Measurements from ENCODE around the gene RPS8.

RPS8 gene

DNA sequence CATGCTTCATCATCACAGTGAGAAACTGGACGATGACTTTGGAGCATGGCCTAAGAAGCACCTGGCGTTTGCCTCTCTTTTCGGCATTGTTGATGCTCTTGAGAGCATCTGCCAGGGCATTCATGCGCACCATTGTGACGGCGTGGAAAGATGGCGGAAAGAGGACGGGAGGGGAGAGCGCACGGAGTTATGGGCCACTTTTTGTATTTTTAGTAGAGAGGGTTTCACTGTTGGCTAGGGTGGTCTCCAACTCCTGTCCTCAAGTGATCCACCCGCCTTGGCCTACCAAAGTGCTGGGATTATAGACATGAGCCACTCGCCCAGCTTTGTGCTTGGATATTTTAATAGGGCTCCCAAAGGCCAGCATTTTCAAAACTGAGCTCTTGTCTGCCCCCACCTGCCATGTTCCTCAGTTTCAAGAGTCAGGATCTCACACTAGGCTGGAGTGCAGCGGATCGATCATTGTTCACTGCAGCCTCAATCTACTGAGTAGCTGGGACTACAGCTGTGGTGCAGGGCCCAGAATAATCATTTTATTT is 5.3 kb downstream of the RPS8 start:
- in situ Hi-C loops (cut with MboI; ENCODE audit: low sequenced_read_pairs): no loop called here

GRCh38 chr1:44783697-44784093 is 8.4 kb downstream of the RPS8 start:
- in situ Hi-C loops (cut with MboI; ENCODE audit: low sequenced_read_pairs): no loop called here

- in situ Hi-C loops (cut with MboI; ENCODE audit: low sequenced_read_pairs): no loop called here
These were observed 9.0 kb downstream of the RPS8 start for GRCh38 chr1:44784094-44785028.

DNA sequence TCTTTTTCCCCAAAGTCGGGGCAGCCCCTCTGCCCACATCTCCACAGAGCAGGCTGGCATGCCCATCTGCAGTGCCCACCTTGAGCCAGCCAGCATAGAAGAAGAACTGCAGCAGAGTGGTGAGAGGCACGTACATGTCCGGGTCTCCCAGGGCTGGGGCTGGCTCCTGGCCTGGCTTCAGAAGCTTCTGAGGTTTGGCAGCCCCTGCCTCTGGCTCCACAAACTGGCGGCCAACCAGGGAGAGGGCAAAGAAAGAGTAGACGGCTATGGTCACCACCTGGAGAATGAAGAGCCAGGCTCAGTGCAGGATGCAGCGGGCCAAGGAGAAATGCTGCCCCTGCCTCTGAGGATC is 9.7 kb downstream of the RPS8 start:
- in situ Hi-C loops (cut with MboI; ENCODE audit: low sequenced_read_pairs): no loop called here

- in situ Hi-C loops (cut with MboI; ENCODE audit: low sequenced_read_pairs): no loop called here
These were observed 10.3 kb downstream of the RPS8 start for GRCh38 chr1:44785501-44786137.

DNA sequence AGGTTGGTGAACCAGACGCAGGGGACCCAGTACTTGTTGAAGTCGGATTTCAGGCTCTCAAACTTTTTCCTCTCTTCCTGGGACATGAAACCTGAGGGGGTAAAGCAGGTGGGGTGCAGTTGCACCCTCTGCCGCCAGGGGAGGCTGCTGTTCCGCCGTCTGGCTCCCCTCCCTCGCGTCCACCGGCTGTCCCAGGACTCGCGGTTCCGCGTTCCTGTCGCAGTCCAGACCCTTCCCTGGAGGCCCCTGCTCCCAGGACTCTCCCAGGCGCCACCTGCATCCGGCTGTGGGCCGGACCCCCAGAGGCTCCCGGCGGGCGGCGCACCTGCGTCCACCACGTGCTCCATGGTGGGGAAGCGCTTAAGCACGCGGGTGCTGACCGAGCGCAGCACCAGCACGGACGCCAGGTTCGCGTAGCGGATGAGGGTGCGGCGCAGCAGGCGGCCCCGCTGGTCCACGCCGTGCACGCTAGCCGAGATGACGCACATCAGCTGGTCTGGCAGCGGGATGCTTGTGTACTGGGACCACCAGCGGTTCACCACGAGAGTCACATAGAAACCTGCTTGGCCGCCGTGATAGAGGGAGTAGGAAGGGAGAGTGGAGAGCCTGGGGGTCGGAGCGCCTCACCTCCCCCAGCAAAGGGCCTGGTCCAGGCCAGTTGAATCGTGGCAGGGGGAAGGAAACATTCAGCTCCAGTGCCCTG is 10.9 kb downstream of the RPS8 start:
- in situ Hi-C loops (cut with MboI; ENCODE audit: low sequenced_read_pairs): no loop called here

DNA sequence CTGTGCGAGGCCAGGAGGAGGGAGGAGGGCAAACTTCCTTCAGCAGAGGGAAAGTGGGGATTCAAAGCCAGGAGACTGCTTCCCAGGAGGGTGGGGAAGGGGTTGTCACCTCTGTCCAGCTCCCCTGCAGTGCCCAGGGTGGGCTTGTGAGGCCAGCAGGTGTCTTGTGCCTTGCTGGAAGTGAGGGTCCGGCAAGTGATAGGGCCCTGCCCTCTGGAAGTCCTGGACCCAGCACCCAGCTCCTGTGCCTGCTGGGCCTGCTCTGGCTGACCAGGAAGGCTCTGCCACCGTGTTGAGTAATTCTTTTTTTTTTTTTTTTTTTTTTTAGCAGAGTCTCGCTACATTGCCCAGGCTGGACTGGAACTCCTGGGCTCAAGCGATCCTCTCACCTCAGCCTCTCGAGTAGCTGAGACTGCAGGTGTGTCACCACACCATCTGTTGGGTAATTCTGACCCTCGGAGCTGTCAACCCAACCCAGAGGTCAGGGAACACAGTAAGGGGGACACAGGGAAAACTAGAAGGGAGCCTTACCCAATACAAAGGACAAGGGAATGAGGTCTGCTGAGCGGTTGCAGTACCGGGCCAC is 11.6 kb downstream of the RPS8 start:
- in situ Hi-C loops (cut with MboI; ENCODE audit: low sequenced_read_pairs): no loop called here

DNA sequence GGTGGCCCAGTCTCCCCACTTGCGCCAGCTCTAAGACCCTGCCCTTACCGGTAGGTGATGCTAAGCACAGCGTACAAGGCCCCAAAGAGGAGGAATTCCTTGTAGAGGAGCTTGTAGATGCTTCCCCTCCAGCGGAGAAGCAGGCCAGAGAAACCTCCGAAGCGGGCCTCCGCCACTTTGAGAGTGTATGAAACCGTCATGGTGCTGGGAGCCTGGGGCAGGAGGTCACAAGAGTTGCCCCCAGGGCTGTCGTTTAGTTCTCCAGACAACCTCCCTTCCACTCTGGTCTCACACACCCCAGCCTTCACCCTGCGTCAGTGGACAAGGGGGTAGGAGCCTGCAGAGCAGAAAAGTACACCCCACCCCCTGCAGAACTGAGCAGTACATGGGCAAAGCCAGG is 12.2 kb downstream of the RPS8 start:
- in situ Hi-C loops (cut with MboI; ENCODE audit: low sequenced_read_pairs): no loop called here

- in situ Hi-C loops (cut with MboI; ENCODE audit: low sequenced_read_pairs): no loop called here
These were observed 12.9 kb downstream of the RPS8 start, which contains the start of gene BEST4 for GRCh38 chr1:44788120-44788860. Gene BEST4 (minus strand): TSS chr1:44788170. CDS start chr1:44787705, 465 bp downstream.

DNA sequence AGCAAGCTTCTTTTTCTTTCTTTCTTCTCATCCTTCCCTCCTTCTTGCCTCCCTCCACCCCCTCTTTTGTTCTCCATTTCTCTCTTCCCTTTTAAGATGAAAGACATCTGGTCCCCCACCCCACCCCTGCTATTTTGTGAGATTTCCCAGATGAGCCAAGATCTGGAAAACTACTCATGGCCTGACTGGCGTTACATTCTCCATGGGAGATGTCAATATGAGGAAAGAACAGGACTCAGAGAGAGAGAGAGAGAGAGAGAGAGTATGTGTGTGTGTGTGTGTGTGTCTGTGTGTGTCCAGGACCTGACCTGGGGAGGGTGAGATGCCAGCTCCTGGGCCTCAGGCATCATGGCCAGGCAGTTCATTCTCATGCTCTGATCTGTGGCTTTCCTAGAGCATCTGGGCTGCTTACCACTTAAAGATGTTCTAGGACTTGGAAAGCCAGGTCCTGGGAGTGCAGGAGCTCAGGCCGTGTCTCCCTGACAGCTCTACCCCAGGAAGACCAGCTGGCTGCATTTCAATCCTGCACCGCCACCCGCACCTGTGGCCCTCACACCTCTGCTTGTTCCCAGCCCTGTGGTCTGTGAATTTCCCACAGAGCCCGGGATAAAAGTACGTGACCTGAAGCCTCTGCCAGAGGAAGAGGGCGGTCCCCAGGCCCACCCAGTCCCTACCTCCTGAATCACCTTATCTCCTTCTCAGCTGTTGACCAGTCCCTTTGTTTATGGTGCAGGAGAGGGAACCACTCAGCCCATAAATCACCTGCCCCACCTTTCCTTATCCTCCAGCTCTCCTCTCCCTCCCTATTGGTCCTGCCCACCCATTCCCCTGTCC is 15.8 kb downstream of the RPS8 start:
- in situ Hi-C loops (cut with MboI; ENCODE audit: low sequenced_read_pairs): loop anchor here (5.0 to 10.0 kb wide), 2 partner anchors 224 to 511 kb away; partner anchors contain the start of genes HECTD3 and UROD

DNA sequence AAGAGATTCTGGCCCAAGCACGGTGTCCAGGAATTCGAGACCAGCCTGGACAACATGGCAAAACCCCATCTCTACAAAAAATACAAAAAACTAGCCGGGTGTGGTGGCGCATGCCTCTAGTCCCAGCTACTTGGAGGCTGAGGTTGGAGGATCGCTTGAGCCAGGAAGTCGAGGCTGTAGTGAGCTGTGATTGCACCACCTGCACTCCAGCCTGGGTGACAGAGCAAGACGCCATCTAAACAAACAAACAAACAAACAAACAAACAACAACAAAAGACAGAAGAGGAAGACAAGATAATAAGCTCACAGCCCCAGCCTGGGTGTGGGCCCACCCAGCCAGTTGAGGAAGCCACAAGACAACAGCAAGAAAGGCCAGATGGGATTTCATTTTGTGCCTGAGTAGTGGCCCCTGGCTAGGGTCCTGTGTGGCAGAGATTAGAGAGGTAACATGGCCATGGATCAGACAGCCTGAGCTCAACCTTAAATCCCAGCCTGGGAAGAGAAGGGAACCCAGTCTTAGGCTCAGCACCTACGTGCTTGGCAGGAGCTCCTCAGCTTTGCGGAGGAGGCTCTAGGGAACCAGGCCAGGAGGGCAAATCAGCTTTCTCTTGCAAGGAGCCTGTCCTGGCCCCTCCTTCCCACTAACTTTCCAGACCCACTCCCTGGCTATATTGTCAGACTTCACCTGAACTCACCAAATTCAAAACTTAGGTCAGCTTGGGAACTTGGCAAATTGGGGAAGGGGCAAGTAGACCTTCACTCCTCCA is 17.6 kb downstream of the RPS8 start:
- in situ Hi-C loops (cut with MboI; ENCODE audit: low sequenced_read_pairs): loop anchor here (5.0 to 10.0 kb wide), 2 partner anchors 222 to 509 kb away; partner anchors contain the start of genes HECTD3 and UROD

DNA sequence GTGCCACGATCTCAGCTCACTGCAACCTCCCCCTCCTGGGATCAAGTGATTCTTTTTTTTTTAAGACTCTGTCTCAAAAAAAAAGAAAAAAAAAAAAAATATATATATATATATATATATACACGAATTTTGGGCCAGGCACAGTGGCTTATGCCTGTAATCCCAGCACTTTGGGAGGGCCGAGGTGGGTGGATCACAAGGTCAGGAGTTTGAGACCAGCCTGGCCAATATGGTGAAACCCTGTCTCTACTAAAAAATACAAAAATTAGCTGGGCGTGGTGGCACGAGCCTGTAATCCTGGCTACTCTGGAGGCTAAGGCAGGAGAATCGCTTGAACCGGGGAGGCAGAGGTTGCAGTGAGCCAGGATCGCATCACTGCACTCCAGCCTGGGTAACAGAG is 22.5 kb downstream of the RPS8 start:
- in situ Hi-C loops (cut with MboI; ENCODE audit: low sequenced_read_pairs): loop anchor here (10.0 kb wide), 1 partner anchor 217 kb away; the partner anchor contains the start of genes HECTD3 and UROD

DNA sequence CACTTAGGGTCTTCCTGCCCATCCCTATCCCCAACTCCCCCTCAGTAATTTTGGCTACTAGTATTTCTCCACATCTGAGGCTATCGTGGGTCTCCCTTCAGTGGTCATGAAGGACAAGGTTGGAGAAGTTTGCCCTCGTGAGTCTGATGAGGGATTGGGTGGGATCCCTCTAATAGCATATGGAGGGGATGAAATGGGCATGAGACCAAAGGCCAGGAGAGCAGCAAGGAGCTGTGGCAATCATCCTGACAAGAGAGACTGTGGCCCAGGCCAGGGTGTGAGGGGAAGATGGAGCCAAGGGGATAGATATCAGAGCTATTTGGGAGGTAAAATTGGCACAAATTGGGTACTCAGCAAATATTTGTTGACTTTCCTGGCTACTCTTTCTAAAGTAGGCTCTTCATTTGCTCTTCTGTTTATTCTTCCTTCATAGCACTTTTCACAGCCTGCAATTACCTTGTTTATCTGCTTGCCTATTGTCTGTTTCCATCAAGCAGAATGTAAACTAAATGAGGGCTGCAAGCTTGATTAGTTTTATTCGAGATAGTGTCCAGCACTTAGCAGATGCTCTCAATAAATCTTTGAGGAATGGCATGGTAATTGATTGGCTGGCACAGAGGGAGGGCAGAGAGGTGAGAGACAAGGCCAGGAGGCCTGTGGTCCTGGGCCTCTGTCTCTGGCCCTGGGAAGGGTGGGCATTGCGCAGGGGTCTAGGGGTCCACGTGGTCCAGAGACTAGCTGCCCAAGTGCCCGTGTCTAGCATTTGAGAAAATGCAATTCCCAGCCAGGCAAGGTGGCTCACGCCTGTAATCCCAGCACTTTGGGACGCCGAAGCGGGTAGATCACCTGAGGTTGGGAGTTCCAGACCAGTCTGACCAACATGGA is 23.4 kb downstream of the RPS8 start:
- in situ Hi-C loops (cut with MboI; ENCODE audit: low sequenced_read_pairs): loop anchor here (10.0 kb wide), 1 partner anchor 216 kb away; the partner anchor contains the start of genes HECTD3 and UROD

DNA sequence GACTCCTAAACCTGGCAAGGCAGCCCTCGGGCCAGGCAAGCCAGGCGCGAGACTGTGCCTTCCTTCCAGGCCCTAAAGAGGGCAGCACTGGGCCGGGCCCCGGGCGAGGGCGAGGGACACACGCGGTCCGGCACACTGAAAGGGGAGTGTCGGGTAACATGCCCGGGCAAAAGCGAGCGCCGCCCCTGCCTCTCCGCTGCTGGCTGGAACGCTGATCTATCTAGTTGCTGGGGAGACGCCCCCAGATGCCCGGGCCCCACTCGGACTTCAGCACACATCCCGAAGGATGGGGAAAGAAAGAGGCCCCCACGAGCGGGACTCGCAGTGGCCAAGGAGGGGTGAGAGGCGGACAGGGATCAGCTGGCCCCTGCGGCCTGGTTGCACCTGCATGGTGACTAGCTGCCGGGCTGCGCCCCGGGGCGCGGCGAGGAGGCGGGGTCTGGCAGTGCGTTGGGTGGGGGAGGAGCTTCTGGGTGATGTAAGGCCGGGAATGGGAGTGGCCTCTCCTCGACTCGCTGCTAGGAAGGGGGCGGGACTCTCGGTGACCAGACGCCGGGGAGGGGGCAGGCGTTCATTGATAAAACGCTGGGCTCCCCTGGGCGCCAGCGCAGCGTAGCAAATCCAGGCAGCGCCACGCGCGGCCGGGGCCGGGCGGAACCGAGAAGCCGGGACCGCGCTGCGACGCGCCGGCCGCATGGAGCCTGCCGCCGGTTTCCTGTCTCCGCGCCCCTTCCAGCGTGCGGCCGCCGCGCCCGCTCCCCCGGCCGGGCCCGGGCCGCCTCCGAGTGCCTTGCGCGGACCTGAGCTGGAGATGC is 24.6 kb downstream of the RPS8 start, which contains the start of gene PLK3:
PLK3 (plus strand) TSS at position 608 of the 815 bp plus-strand sequence; CDS start at position 695, 87 bp downstream.
- in situ Hi-C loops (cut with MboI; ENCODE audit: low sequenced_read_pairs): loop anchor here (10.0 kb wide), 1 partner anchor 215 kb away; the partner anchor contains the start of genes HECTD3 and UROD

- in situ Hi-C loops (cut with MboI; ENCODE audit: low sequenced_read_pairs): no loop called here
These were observed 26.4 kb downstream of the RPS8 start for GRCh38 chr1:44801491-44802305.
